GM21367 (cell line): ENCODE data around the gene CLIP4.

Source experiments
- ATAC-seq: cut with Tn5 transposase; IDR thresholded peaks from one replicate; pipeline ENCODE4 v1.9.1; 2021; ENCODE audit not compliant: unreplicated experiment

CLIP4 gene

GRCh38 chr2:29129586-29130281, 14.5 kb downstream of the CLIP4 start:
- no peak for ATAC-seq

- ATAC-seq = no peak
These were observed 15.1 kb downstream of the CLIP4 start for GRCh38 chr2:29130295-29130694.

- no peak for ATAC-seq
These were observed 19.7 kb downstream of the CLIP4 start for GRCh38 chr2:29134933-29135332.

- no peak for ATAC-seq
These were observed 23.9 kb downstream of the CLIP4 start for GRCh38 chr2:29139152-29139551.

GRCh38 chr2:29139731-29140130, 24.5 kb downstream of the CLIP4 start:
- ATAC-seq = no peak

GRCh38 chr2:29143657-29144056, 28.4 kb downstream of the CLIP4 start:
- ATAC-seq = no peak

GRCh38 chr2:29146197-29146596, 31.0 kb downstream of the CLIP4 start:
- ATAC-seq = no peak

- no peak for ATAC-seq
These were observed 32.7 kb downstream of the CLIP4 start for GRCh38 chr2:29147963-29148362.

GRCh38 chr2:29154610-29155009, 39.4 kb downstream of the CLIP4 start:
- ATAC-seq = no peak

GRCh38 chr2:29155578-29155977, 40.4 kb downstream of the CLIP4 start:
- no peak for ATAC-seq

- ATAC-seq = no peak
These were observed 41.9 kb downstream of the CLIP4 start for GRCh38 chr2:29157131-29157530.

GRCh38 chr2:29159125-29159524, 43.9 kb downstream of the CLIP4 start:
- no peak for ATAC-seq

- no peak for ATAC-seq
These were observed 45.0 kb downstream of the CLIP4 start for GRCh38 chr2:29160184-29160583.

- ATAC-seq = no peak
These were observed 47.2 kb downstream of the CLIP4 start for GRCh38 chr2:29162204-29162928.

GRCh38 chr2:29164091-29164846, 49.1 kb downstream of the CLIP4 start:
- ATAC-seq = no peak

GRCh38 chr2:29165362-29166241, 50.4 kb downstream of the CLIP4 start:
- ATAC-seq = no peak

- no peak for ATAC-seq
These were observed 51.2 kb downstream of the CLIP4 start for GRCh38 chr2:29166242-29167039.

- ATAC-seq = no peak
These were observed 59.7 kb downstream of the CLIP4 start for GRCh38 chr2:29174937-29175336.

GRCh38 chr2:29175338-29175737, 60.1 kb downstream of the CLIP4 start:
- ATAC-seq = no peak

GRCh38 chr2:29182334-29182733, 67.1 kb downstream of the CLIP4 start:
- ATAC-seq = no peak
